Activated T-cell treated with anti-CD3 and anti-CD28 coated beads, Interleukin-2, amount 50 U/mL, for 72 hours (primary cell): ENCODE data around the gene HMGB3. TPM values are rescaled to one million over a fixed set of nuclear protein-coding genes. Genes with fewer than 3 reads are reported as not detected.

Source experiments
- ATAC-seq, 2 donors: fragments of 150-1000 bp; cut with Tn5 transposase; replicated peaks in 1 of 2; 2 replicates each; pipeline ENCODE4 v1.10.0; 2021; ENCODE audit warnings: moderate library complexity in 2 of 2, mild to moderate bottlenecking in 1 of 2
- DNase-seq, 2 donors: peaks; one replicate each; pipeline ENCODE4 v3.0.0; 2021 to 2022; ENCODE audit warnings: mixed read lengths in 1 of 2
- H3K27ac Mint-ChIP-seq: one replicate; pipeline ENCODE4 v1.8.0; 2022; ENCODE audit warnings: mild to moderate bottlenecking, moderate library complexity, mixed read lengths
- H3K27me3 Mint-ChIP-seq: one replicate; pipeline ENCODE4 v1.8.0; 2022; ENCODE audit warnings: low read depth, mixed read lengths
- H3K36me3 Mint-ChIP-seq, 2 donors: one replicate each; pipeline ENCODE4 v1.8.0; 2022; ENCODE audit warnings: mixed read lengths in 2 of 2, mild to moderate bottlenecking in 1 of 2; ENCODE audit not compliant: insufficient read depth in 2 of 2
- H3K4me1 Mint-ChIP-seq: one replicate; pipeline ENCODE4 v1.8.0; 2022; ENCODE audit warnings: low read depth, mixed read lengths
- H3K4me3 Mint-ChIP-seq, 2 donors: one replicate each; pipeline ENCODE4 v1.8.0; 2022; ENCODE audit warnings: mild to moderate bottlenecking in 2 of 2, mixed read lengths in 2 of 2, moderate library complexity in 2 of 2
- H3K9me3 Mint-ChIP-seq, 2 donors: one replicate each; pipeline ENCODE4 v1.8.0; 2022; ENCODE audit warnings: mixed read lengths in 2 of 2
- total RNA-seq, 2 donors: library from RNA; stranded (reverse); gene quantifications; one replicate each; pipeline ENCODE4 v1.2.3, GENCODE V29; 2022

The HMGB3 gene
- total RNA-seq, 2 donors from 2014 or later, result 22.8 to 28.1 TPM

DNA sequence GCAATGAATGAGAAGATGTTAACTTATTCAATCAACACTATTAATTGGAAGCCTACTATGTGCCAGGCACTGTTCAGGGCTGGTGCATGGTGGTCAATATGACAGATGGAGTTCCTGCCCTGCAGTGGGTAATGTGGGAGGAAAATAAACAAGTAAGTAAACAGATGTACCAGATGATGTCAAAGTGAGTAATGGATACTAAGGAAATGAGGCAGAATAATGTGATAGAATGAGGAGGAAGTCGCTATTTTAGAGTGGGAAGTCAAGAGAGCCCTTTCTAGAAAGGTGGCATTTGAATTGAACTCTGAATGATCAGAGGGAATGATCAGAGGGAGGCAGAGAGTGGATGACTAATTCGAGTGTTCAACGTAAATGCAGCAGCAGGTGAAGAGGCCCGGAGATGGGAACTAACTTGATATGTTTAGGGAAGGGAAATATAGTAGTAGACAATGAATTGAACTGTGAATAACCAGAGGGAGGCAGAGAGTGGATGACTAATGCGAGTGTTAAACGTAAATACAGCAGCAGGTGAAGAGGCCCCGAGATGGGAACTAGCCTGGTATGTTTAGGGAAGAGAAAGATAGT is 48.3 kb downstream of the HMGB3 start:
- H3K27ac Mint-ChIP-seq, result peak overlapping the region; percentile 91
- H3K9me3 Mint-ChIP-seq, result peaks cover 4 to 14% of the 10 kb centered on the region in 2 donors
- peak; percentile 38 to 41 for ATAC-seq
- peaks cover 33% of the 10 kb centered on the region for H3K27me3 Mint-ChIP-seq
- H3K4me1 Mint-ChIP-seq, result peaks cover 16% of the 10 kb centered on the region
- DNase-seq, result no peak
- no peaks in the 10 kb centered on the region for H3K36me3 Mint-ChIP-seq
- peak overlapping the region; percentile 5 to 43 for H3K4me3 Mint-ChIP-seq

DNA sequence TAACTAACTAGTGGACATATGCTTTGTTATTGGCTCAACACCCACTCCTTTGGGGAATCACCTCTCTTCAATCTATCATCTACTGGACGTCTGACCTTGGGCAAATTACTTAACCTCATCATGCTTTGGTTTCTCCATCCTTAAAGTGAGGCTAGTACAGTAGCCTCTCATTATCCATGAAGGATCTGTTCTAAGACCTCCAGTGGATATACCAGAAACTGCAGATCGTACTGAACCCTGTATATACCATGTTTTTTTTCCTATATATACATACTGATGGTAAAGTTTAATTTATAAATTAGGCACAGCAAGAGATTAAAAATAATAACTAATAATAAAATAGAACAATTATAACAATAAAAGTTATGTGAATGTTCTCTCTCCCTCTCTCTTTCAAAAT is 56.2 kb downstream of the HMGB3 start:
- H3K36me3 Mint-ChIP-seq, result no peaks in the 10 kb centered on the region
- peaks cover 51% of the 10 kb centered on the region for H3K27me3 Mint-ChIP-seq
- ATAC-seq (no peak), DNase-seq (no peak)
- H3K9me3 Mint-ChIP-seq, result no peaks in the 10 kb centered on the region
- H3K4me3 Mint-ChIP-seq, result no peak overlapping the region
- no peak overlapping the region for H3K27ac Mint-ChIP-seq
- H3K4me1 Mint-ChIP-seq, result no peaks in the 10 kb centered on the region

Other genes with a start within 250 kb of the HMGB3 start
- 10 to 100 TPM; 12.4 to 18.3 TPM for gene CD99L2, start 84.7 kb upstream of the HMGB3 start, total RNA-seq
- not detected for gene GPR50, start 193.2 kb downstream of the HMGB3 start, total RNA-seq